Neural cell (in vitro differentiated cells): Measurements from ENCODE around the gene C8A. TPM values are rescaled to one million over a fixed set of nuclear protein-coding genes. Genes with fewer than 3 reads are reported as not detected.

Source experiments
- H2AFZ ChIP-seq: fragments of 200-600, 300-800 bp; sonication (generic), shearing (Covaris generic); 2 replicates; pipeline ENCODE4 v1.6.0; 2014; ENCODE audit warnings: low read depth, mild to moderate bottlenecking, antibody characterized with exemption, low read length, moderate library complexity
- H3F3A ChIP-seq: fragments of 200-600 bp; shearing (Covaris generic); 2 replicates; pipeline ENCODE4 v1.6.1; 2016; ENCODE audit warnings: mild to moderate bottlenecking, moderate library complexity, mixed read lengths, antibody characterized with exemption, low read length; ENCODE audit not compliant: insufficient read depth, poor library complexity, severe bottlenecking
- H3K27ac ChIP-seq: fragments of 200-600, 300-800 bp; sonication (generic), shearing (Covaris generic); 2 replicates; pipeline ENCODE4 v1.5.1; 2014; ENCODE audit warnings: mild to moderate bottlenecking, low read length, moderate library complexity
- H3K27me3 ChIP-seq: fragments of 300-800, 200-600 bp; sonication (generic), shearing (Covaris generic); 2 replicates; pipeline ENCODE4 v1.6.0; 2014; ENCODE audit warnings: mild to moderate bottlenecking, low read depth, low read length, moderate library complexity; ENCODE audit not compliant: insufficient read depth
- H3K36me3 ChIP-seq: fragments of 300-800, 200-600 bp; sonication (generic), shearing (Covaris generic); 2 replicates; pipeline ENCODE4 v1.5.1; 2014; ENCODE audit warnings: mild to moderate bottlenecking, antibody characterized with exemption, low read length, moderate library complexity; ENCODE audit not compliant: insufficient read depth
- H3K4me2 ChIP-seq: fragments of 300-800, 200-600 bp; sonication (generic), shearing (Covaris generic); 2 replicates; pipeline ENCODE4 v1.6.0; 2014; ENCODE audit warnings: mild to moderate bottlenecking, low read length
- H3K4me3 ChIP-seq: fragments of 300-800, 200-600 bp; sonication (generic), shearing (Covaris generic); 2 replicates; pipeline ENCODE4 v1.5.1; 2014; ENCODE audit warnings: mild to moderate bottlenecking, low read length, moderate library complexity
- H3K79me2 ChIP-seq: fragments of 200-600 bp; shearing (Covaris generic); replicated peaks from 2 replicates; pipeline ENCODE4 v1.6.0; 2014; ENCODE audit warnings: mild to moderate bottlenecking, low read length, moderate library complexity; ENCODE audit not compliant: insufficient read depth
- H3K9ac ChIP-seq: fragments of 300-800, 200-600 bp; sonication (generic), shearing (Covaris generic); 2 replicates; pipeline ENCODE4 v1.6.1; 2016; ENCODE audit warnings: mild to moderate bottlenecking, low read length, mixed read lengths
- H3K9me2 ChIP-seq: fragments of 200-600 bp; shearing (Covaris generic); 2 replicates; pipeline ENCODE4 v1.6.1; 2016; ENCODE audit warnings: mild to moderate bottlenecking, low read length, mixed read lengths; ENCODE audit not compliant: insufficient read depth
- H3K9me3 ChIP-seq: fragments of 200-600, 300-800 bp; sonication (generic), shearing (Covaris generic); 2 replicates; pipeline ENCODE4 v1.6.1; 2016; ENCODE audit warnings: mild to moderate bottlenecking, mixed run types, low read length, moderate library complexity, mixed read lengths
- H4K20me1 ChIP-seq: fragments of 200-600 bp; shearing (Covaris generic); 2 replicates; pipeline ENCODE4 v1.6.1; 2016; ENCODE audit warnings: mild to moderate bottlenecking, mixed run types; ENCODE audit not compliant: insufficient read depth
- EP300 ChIP-seq: fragments of 450-650 bp; conservative IDR thresholded peaks from 2 replicates; pipeline ENCODE4 v1.6.1; 2014; ENCODE audit warnings: antibody characterized with exemption, mild to moderate bottlenecking, moderate library complexity; ENCODE audit not compliant: poor library complexity, severe bottlenecking
- EZH2 ChIP-seq: fragments of 200-600, 300-800 bp; shearing (Covaris generic), sonication (generic); IDR thresholded peaks from 2 replicates; pipeline ENCODE4 v1.6.1; 2014; ENCODE audit warnings: antibody characterized with exemption, low read length, borderline replicate concordance, mild to moderate bottlenecking; ENCODE audit not compliant: insufficient read depth, poor library complexity, severe bottlenecking
- MXI1 ChIP-seq: fragments of 450-650 bp; conservative IDR thresholded peaks from 2 replicates; pipeline ENCODE4 v1.6.1; 2014; ENCODE audit warnings: antibody characterized with exemption, mild to moderate bottlenecking; ENCODE audit not compliant: poor library complexity, severe bottlenecking
- POLR2AphosphoS5 ChIP-seq: IDR thresholded peaks from 2 replicates; pipeline ENCODE4 v1.6.1; 2012
- RAD21 ChIP-seq: fragments of 450-650 bp; conservative IDR thresholded peaks from 2 replicates; pipeline ENCODE4 v1.6.1; 2014; ENCODE audit warnings: antibody characterized with exemption, mild to moderate bottlenecking, moderate library complexity
- SMC3 ChIP-seq: fragments of 450-650 bp; conservative IDR thresholded peaks from 2 replicates; pipeline ENCODE4 v1.6.1; 2014; ENCODE audit warnings: antibody characterized with exemption, mild to moderate bottlenecking, moderate library complexity; ENCODE audit not compliant: poor library complexity
- TAF1 ChIP-seq: IDR thresholded peaks from 2 replicates; pipeline ENCODE4 v1.6.1; 2012; ENCODE audit warnings: low read depth
- polyA plus RNA-seq: library from polyadenylated mRNA; depleted of rRNA; stranded (reverse); fragments of >200 nt; gene quantifications from 2 replicates; pipeline ENCODE4 v1.2.3, GENCODE V29; 2014
- TF ChIP-seq, protein P1 (sequence below): fragments of 450-650 bp; IDR thresholded peaks from 2 replicates; pipeline ENCODE4 v1.5.1; 2014; ENCODE audit warnings: antibody characterized with exemption, mild to moderate bottlenecking, moderate library complexity; ENCODE audit not compliant: poor library complexity, severe bottlenecking
- TF ChIP-seq, protein P2 (sequence below): IDR thresholded peaks from 2 replicates; pipeline ENCODE4 v1.6.1; 2012; ENCODE audit warnings: borderline replicate concordance

The C8A gene
- polyA plus RNA-seq, 1 donor from 2014 or later, result not detected

DNA sequence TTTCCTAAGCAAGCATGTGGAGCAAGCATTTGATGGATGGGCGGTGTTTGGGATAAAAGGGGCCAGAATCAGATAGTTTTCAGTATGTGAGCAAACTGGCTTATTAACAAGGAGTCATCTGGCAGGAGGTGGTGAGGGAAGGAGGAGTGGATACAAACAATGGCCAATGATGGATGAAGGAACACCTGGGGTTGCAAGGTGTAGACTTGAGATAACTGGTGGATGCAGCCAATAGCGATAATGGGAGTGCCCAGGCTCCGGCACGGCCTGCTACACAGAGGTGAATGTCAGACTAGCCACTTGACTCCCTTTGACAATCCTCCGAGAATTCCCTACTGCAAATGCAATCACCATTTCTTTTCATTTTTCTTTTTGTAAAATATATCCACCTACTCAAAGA, 69.5 kb downstream of the C8A start:
- Histone ChIP-seq H3K27ac (no peak overlapping the region), H3K4me2 (no peak overlapping the region), H3K9me2 (no peaks in the 10 kb centered on the region), H3K79me2 (no peaks in the 10 kb centered on the region), H3K27me3 (no peaks in the 10 kb centered on the region), H4K20me1 (no peaks in the 10 kb centered on the region), H3K4me3 (no peak overlapping the region), H3K9ac (no peak overlapping the region), H2AFZ (no peak overlapping the region), H3K9me3 (no peaks in the 10 kb centered on the region), H3F3A (no peaks in the 10 kb centered on the region), H3K36me3 (no peaks in the 10 kb centered on the region)
- no peak for TF ChIP-seq RAD21
- no peak for TF ChIP-seq POLR2AphosphoS5
- TF ChIP-seq SMC3, result no peak
- TF ChIP-seq EP300, result no peak
- TF ChIP-seq, protein P1, sequence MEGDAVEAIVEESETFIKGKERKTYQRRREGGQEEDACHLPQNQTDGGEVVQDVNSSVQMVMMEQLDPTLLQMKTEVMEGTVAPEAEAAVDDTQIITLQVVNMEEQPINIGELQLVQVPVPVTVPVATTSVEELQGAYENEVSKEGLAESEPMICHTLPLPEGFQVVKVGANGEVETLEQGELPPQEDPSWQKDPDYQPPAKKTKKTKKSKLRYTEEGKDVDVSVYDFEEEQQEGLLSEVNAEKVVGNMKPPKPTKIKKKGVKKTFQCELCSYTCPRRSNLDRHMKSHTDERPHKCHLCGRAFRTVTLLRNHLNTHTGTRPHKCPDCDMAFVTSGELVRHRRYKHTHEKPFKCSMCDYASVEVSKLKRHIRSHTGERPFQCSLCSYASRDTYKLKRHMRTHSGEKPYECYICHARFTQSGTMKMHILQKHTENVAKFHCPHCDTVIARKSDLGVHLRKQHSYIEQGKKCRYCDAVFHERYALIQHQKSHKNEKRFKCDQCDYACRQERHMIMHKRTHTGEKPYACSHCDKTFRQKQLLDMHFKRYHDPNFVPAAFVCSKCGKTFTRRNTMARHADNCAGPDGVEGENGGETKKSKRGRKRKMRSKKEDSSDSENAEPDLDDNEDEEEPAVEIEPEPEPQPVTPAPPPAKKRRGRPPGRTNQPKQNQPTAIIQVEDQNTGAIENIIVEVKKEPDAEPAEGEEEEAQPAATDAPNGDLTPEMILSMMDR, result no peak
- no peak for TF ChIP-seq MXI1

DNA sequence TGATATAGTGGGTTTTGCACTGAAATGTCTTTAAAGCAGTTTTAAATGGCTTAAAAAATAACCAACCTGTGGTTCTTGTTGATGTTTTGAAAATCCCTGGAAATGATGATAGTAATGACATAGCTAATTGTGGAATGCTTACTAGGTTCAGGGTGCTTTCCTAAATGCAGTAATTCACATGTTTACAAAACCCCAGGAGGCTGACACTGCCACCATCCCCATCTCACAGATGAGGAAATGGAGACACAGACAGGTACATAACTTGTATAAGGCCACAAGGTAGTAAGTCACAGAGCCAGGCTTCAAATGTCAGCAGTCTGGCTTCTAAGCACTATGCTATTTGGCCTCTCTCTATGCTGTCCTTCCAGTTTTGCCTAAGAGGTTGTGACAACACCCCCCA, 70.6 kb downstream of the C8A start:
- no peaks in the 10 kb centered on the region for H3K36me3 ChIP-seq
- no peak overlapping the region for H3K9ac ChIP-seq
- H3K4me2 ChIP-seq, result no peak overlapping the region
- no peaks in the 10 kb centered on the region for H4K20me1 ChIP-seq
- no peaks in the 10 kb centered on the region for H3F3A ChIP-seq
- TF ChIP-seq RAD21 (no peak), TAF1 (no peak), MXI1 (no peak), EP300 (no peak), POLR2AphosphoS5 (no peak), EZH2 (no peak), SMC3 (no peak)
- TF ChIP-seq, protein P2, sequence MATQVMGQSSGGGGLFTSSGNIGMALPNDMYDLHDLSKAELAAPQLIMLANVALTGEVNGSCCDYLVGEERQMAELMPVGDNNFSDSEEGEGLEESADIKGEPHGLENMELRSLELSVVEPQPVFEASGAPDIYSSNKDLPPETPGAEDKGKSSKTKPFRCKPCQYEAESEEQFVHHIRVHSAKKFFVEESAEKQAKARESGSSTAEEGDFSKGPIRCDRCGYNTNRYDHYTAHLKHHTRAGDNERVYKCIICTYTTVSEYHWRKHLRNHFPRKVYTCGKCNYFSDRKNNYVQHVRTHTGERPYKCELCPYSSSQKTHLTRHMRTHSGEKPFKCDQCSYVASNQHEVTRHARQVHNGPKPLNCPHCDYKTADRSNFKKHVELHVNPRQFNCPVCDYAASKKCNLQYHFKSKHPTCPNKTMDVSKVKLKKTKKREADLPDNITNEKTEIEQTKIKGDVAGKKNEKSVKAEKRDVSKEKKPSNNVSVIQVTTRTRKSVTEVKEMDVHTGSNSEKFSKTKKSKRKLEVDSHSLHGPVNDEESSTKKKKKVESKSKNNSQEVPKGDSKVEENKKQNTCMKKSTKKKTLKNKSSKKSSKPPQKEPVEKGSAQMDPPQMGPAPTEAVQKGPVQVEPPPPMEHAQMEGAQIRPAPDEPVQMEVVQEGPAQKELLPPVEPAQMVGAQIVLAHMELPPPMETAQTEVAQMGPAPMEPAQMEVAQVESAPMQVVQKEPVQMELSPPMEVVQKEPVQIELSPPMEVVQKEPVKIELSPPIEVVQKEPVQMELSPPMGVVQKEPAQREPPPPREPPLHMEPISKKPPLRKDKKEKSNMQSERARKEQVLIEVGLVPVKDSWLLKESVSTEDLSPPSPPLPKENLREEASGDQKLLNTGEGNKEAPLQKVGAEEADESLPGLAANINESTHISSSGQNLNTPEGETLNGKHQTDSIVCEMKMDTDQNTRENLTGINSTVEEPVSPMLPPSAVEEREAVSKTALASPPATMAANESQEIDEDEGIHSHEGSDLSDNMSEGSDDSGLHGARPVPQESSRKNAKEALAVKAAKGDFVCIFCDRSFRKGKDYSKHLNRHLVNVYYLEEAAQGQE, result no peak
- TF ChIP-seq, protein P1, result no peak
- H3K27me3 ChIP-seq, result no peaks in the 10 kb centered on the region
- H3K79me2 ChIP-seq, result no peaks in the 10 kb centered on the region
- H3K9me2 ChIP-seq, result no peaks in the 10 kb centered on the region
- no peak overlapping the region for H3K4me3 ChIP-seq
- no peak overlapping the region for H2AFZ ChIP-seq
- no peaks in the 10 kb centered on the region for H3K9me3 ChIP-seq
- H3K27ac ChIP-seq, result no peak overlapping the region
